GM20431 (cell line): Measurements from ENCODE around the gene MIEN1.

Experiments
- in situ Hi-C: fragments of 300-500 bp; cut with MseI, MboI; formaldehyde crosslinking; loops from one replicate; pipeline ENCODE4 v1.15.0; 2020; ENCODE audit warnings: low sequenced_read_pairs; ENCODE audit not compliant: unreplicated experiment

Gene MIEN1

GRCh38 chr17:39683295-39683939 lies 46.9 kb downstream of the MIEN1 start:
- in situ Hi-C loops = no loop called here

- in situ Hi-C loops = no loop called here
Measured at GRCh38 chr17:39679521-39680192, 50.7 kb downstream of the MIEN1 start.
